ENCODE measurements around the gene HRC. TPM values are rescaled to one million over a fixed set of nuclear protein-coding genes. Genes with fewer than 3 reads are reported as not detected.

HRC gene
- total RNA-seq, 3 donors from 2014 or later: 0.73 to 1.9 (median 1.2) TPM

GRCh38 chr19:49151267-49152118 is 3.7 kb downstream of the HRC start:
- intact Hi-C loops (cut with DNase I, micrococcal nuclease): no loop called here
- DNase-seq: peak; percentile 96 to 99 (median 98)
- Histone ChIP-seq H3K4me1 (ENCODE audit: low read depth) (peaks cover 16% of the 10 kb centered on the region), H3K36me3 (ENCODE audit: low read depth) (no peaks in the 10 kb centered on the region), H3K9me3 (no peaks in the 10 kb centered on the region), H3K4me3 (no peak overlapping the region)
- TF ChIP-seq CTCF (IDR thresholded peaks at IDR 0.05): no peak
- ATAC-seq: peak; percentile 77

- TF ChIP-seq CTCF (IDR thresholded peaks at IDR 0.05): no peak
- peaks cover 22% of the 10 kb centered on the region for H3K4me1 ChIP-seq (ENCODE audit: low read depth)
- no peak for ATAC-seq
- intact Hi-C loops (cut with DNase I, micrococcal nuclease): no loop called here
- no peaks in the 10 kb centered on the region for H3K9me3 ChIP-seq
- H3K4me3 ChIP-seq: no peak overlapping the region
- no peak for DNase-seq
- H3K36me3 ChIP-seq (ENCODE audit: low read depth): no peaks in the 10 kb centered on the region
Measured at GRCh38 chr19:49150944-49151243, 4.3 kb downstream of the HRC start.

- intact Hi-C loops (cut with DNase I, micrococcal nuclease): no loop called here
- no peaks in the 10 kb centered on the region for H3K36me3 ChIP-seq (ENCODE audit: low read depth)
- H3K4me3 ChIP-seq: peak overlapping the region; percentile 38
- H3K4me1 ChIP-seq (ENCODE audit: low read depth): peaks cover 27% of the 10 kb centered on the region
- TF ChIP-seq CTCF (IDR thresholded peaks at IDR 0.05): no peak
- DNase-seq (peak; percentile 92 to 94 (median 93)), ATAC-seq (peak; percentile 70)
- no peaks in the 10 kb centered on the region for H3K9me3 ChIP-seq
Measured at GRCh38 chr19:49150106-49150943, 4.9 kb downstream of the HRC start.

GRCh38 chr19:49149652-49150105 is 5.5 kb downstream of the HRC start:
- H3K36me3 ChIP-seq (ENCODE audit: low read depth): no peaks in the 10 kb centered on the region
- ATAC-seq (peak; percentile 26), DNase-seq (peak; percentile 70 to 76 (median 76))
- no peak for TF ChIP-seq CTCF (IDR thresholded peaks at IDR 0.05)
- intact Hi-C loops (cut with DNase I, micrococcal nuclease): loop anchor here (10.0 kb wide), 1 partner anchor 55 kb away; no protein-coding TSS in a partner anchor
- H3K4me3 ChIP-seq: peak overlapping the region; percentile 38
- peaks cover 27% of the 10 kb centered on the region for H3K4me1 ChIP-seq (ENCODE audit: low read depth)
- no peaks in the 10 kb centered on the region for H3K9me3 ChIP-seq

GRCh38 chr19:49148784-49149651 is 6.2 kb downstream of the HRC start:
- ATAC-seq (peak; percentile 74), DNase-seq (peak; percentile 97 to 100 (median 100))
- intact Hi-C loops (cut with DNase I, micrococcal nuclease): loop anchor here (10.0 kb wide), 1 partner anchor 54 kb away; no protein-coding TSS in a partner anchor
- Histone ChIP-seq H3K36me3 (ENCODE audit: low read depth) (no peaks in the 10 kb centered on the region), H3K4me1 (ENCODE audit: low read depth) (peaks cover 27% of the 10 kb centered on the region), H3K9me3 (no peaks in the 10 kb centered on the region), H3K4me3 (peak overlapping the region; percentile 38)
- TF ChIP-seq CTCF (IDR thresholded peaks at IDR 0.05): no peak

Measured in mucosa of descending colon (tissue), 3 donors.